GM19193 (cell line): ENCODE results near the gene RELL2.

Source experiments
- POLR2A ChIP-seq: IDR thresholded peaks from 4 replicates; pipeline ENCODE4 v1.6.1; 2011; ENCODE audit not compliant: insufficient read depth, insufficient read length; ENCODE audit errors: extremely low read depth

RELL2 gene

DNA sequence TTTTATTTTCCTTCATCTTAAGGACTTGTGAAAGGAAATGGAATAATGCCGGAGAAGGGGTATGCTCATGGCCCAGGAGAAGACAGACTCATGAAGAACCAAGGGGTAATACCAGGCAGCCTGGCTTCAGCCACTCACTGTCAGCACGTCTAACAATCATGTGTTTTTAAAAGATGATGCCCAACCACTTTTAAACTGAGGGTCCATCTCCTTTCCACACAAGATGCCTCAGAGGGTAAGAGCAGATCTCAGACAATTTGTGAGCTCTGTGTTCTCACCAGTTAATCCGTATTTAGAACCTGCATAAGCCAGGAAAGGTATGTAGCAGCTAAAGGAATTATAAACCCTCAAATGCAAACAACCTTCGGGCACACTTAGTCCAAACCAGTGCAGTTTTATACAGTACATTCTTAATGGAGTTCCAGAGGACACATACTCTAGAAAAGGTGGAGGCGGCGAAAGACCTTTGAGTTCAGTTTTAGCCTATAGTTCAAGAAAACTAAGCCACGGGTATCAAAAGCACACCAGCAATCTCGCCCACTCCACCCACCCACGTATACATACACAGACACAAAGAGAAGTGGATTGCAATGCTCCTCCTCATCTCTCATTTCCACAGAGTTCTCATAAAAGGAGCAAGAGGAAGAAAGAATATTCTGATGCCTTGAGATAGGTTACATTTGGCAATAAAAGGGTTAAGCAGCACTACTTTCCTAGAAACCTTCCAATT, 20.6 kb upstream of the RELL2 start:
- TF ChIP-seq POLR2A, result no peak

DNA sequence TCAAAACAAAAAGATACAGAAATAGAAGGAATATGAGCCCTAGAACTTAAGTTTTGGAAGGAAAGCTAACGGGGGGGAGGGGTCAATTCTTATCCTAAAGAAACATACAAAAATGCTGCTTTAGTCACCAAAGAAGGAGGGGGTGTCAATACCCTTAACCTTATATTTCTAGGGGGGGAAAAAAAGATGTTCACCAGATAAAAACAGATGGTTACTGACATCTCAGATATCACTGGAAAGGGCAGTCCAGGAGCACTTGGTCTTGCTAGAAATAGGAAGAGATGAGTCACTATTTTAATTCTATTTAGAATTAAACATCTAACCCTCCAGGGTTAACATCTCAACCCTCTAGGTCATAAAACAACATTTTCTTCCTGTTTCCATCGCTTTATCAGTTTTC, 19.7 kb upstream of the RELL2 start:
- no peak for TF ChIP-seq POLR2A

DNA sequence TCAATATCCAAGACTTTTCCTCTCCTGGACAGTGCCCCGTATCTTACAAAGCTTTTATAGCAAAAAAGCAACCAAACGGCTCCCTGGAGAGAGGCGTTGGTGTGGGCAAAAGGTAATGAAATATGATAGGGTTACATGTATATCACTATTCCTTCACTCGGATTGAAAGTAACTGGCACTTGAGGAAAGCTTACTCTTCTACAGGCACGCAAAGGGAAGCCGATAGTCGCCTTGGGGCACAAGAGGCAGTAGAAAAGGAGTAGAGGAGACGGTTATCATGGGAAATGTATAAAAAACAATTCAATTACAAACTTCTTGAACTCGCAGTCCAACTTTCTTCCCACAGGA, 19.1 kb upstream of the RELL2 start:
- TF ChIP-seq POLR2A, result no peak

- no peak for TF ChIP-seq POLR2A
These were observed 18.6 kb upstream of the RELL2 start for GRCh38 chr5:141618030-141618803.

DNA sequence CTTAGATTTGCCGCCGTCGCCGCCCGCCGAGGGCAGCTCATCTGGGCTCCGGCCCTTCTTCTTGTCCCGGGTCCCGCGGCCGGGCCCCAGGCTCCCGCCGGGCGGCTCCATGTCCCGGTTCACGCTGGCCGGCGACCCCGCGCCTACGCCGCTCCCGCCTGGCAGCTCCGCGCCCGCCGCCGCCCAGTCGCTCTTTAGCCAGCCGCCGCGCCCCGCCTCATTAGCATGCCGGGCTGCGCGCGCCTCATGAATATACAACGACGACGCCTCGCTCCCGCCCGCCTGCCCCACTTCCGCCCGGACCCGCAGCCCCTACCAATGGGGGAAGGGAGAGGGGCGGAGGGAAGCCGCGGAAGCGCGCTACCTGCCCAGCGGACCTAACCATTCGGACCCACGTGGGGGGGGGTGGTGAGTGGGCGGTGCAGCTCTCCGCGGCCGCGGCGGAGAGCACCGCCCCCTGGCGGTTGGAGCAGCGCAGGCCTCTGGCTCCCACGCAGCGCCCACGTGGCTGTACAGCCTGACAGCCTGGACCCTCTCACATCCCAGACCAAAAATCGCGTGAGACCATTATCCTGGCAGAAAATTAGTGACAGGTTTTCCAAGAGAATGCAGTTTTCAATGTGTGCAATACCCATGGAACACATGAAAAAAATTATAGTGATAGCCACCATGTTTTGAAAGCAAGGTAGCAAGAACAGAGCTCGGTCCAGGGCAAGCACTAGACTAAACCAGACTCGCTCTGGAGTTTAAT, 17.8 kb upstream of the RELL2 start, which contains the start of gene DIAPH1:
TSS of gene DIAPH1 (minus strand) at position 197 of the 751 bp plus-strand sequence. CDS start at position 111, 86 bp downstream.
- TF ChIP-seq POLR2A, result peak; percentile 77

DNA sequence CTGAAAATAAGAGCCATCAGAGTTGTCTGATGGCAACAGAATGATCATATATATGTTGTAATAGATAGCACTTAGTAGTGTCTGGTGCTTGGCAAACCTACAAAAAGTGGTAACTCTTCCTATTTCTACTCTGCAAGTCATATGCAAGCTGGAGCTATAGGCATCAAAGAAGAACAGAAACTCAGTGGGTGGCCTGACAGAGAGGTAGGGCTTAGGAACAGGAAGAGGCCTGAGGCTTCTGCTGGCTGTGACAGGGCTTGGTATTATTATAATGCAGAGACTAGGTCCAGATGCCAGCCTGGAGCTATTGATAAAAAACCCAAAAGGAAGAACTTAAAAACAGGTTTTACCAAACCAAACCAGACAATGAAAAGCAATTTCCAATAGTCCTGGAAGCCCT, 13.6 kb upstream of the RELL2 start:
- no peak for TF ChIP-seq POLR2A

DNA sequence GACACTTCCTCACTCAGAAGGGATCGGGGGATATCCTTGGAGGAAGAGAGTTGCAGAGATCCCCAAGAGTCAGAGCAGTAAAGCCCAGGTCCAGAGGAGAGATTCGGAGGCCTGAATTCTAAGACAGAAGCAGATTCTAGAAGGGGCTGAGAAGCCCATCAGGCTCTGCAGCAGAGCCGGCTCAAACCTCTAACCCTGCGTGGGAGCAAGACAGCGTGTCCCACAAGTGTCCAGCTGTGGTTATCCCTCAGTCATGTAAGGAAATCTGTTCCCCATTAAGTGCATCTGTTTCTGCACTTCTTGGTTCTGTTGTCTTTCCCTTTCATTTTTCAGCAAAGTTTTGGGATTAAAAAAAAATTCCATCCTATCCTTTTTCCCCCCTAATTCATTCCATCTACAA, 13.2 kb upstream of the RELL2 start:
- TF ChIP-seq POLR2A, result no peak

DNA sequence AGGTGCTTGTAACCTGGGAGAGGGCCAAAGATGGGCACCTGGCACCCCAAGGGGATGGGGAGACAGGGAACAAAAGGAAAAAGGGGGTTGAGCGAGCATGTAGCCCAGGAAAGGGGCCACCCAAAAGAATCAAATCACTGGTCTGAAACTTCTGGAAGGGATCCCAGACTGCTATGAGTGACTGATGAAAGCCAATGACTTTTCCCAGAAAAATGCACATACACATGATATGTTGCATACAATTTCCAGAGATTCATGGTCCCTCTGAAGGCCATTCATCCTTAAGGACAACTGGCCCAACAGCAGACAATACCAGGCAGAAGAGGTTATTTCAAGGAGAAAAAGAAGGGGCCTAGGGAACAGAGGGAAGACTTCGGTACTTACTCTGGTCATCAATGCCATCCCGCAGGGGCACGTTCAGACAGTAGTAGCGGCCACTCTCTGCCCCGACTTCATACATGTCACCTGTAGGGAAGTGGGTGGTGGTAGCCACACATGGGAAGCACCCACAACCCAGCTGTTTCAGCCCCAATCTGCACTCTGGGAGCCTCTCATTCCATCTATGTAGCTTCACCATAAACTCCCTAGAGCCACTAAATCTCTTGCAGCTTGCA, 8.5 kb upstream of the RELL2 start:
- no peak for TF ChIP-seq POLR2A

DNA sequence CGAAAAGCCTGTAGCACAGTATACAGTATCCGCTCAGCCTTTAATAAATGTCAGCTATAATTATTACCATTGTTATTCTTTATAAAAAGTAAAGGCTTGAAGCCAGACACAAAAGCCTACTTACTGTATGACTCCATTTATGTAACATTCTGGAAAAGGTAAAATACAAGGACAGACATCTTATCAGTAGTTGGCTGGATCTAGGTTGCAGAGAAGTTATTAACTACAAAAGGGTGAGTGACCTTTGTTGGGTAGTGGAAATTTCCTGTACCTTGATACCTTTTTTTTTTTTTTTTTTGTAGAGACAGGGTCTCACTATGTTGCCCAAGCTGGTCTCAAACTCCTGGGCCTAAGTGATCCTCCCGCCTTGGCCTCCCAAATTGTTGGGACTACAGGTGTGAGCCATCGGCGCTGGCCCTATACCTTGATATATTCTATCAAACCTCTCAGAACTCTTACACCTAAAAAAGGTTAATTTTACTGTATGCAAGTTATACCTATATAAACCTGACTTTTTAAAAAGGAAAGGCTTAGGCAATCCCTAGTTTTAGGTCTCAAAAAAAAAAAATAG, 6.1 kb upstream of the RELL2 start:
- TF ChIP-seq POLR2A, result no peak

- TF ChIP-seq POLR2A, result no peak
These were observed 4.1 kb upstream of the RELL2 start for GRCh38 chr5:141632650-141633049.

DNA sequence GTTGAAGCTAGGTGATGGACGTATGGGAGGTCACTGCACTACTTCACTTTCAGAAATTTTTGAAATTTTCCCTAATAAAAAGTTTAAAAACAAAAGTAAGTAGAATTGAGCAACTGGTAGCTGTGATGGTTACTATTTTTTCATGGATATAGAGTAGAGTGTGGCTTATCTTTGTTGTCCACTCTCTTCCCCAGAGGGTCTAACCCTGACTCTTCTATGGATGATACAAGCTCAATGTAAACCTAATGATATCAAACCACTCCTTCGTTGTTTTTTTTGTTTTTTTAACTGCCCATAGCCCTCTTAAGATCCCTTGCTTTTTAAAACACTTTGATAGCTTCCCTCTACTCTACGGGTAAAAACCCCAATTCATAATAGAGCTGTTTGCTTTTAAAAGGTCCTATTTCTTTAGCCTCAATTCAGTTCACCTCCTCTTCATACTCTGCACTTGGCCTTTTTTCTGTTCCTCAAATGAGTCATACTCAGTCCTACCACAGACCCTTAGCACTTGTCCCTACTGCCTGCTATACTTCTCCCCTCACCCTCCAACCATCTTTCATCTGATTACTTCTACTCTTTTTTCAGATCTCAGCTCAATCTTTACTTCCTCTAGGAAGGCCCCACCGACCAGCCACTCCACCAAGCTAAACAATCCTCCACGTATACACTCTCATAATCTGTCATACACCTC, 2.8 kb upstream of the RELL2 start:
- no peak for TF ChIP-seq POLR2A

DNA sequence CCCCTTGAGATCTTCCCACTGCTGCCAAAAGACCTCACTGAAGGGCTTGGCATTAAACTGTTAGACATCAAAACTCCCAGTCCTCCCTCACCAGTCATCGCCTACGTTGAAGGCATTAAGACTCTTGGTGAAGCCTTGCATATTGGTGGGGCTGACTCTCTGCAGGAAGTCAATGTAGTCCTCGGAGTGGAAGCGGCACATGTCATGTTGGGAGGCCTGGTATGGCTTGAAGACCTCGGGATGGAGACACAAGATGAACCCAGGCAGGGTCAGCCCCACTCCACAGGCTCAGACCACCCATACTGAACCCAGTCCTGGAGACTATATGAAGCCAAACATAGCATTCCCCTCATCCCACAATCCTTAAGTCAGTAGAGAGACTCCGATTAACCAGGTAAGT, 2.1 kb upstream of the RELL2 start:
- TF ChIP-seq POLR2A, result no peak

DNA sequence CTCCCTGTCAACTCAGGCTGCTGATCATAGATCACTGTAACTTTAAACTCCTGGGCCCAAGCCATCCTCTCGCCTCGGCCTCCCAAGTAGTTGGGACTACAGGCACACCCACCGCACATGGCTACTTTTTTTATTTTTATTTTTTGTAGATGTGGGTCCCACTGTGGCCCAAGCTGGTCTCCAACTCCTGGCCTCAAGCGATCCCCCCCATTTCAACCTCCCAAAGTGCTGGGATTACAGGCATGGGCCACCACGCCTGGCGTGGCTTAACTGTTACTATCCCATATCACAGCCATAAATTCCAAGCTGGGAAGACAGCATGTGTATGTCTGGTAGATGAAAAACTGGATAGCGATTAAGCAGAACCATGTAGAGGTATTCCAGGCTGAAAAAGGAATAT, 1.2 kb upstream of the RELL2 start:
- no peak for TF ChIP-seq POLR2A

- TF ChIP-seq POLR2A, result no peak
These were observed 738 bp upstream of the RELL2 start for GRCh38 chr5:141636106-141636412.
